Measurements from ENCODE around the gene MT1F.

DNA sequence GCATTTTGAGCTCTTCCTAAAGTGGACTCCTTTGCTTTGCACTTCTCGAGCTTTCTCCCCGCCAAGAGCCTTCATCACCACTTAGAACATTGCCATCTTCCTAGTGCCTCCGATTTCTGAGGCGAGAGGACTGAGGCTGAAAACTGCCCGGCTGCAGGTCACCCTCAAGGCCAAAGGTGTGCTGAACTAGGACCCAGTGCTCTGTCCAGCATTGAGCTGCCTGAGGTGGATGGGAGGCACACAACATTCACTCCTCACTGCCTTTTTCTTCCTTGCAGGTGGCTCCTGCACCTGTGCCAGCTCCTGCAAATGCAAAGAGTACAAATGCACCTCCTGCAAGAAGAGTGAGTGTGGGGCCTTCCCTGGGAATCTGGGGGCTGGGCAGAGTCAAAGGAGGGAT, 13.9 kb upstream of the MT1F start:
- TF ChIP-seq GATA3 (IDR thresholded peaks at IDR 0.05; ENCODE audit: low read depth, low read length) (no peak), GATA2 (IDR thresholded peaks at IDR 0.05; ENCODE audit: low read depth, low read length) (no peak)
